Tibial nerve (tissue), 4 donors: ENCODE measurements around the gene NAXE.

ENCODE experiments used
- CTCF ChIP-seq, 5 experiments: fragments of 200-600 bp in 3 of 5; fragments of 450-650 bp in 2 of 5; sonication (generic) in 3 of 5; IDR thresholded peaks; one replicate each; pipeline ENCODE4 v1.5.1; 2016 to 2019; ENCODE audit warnings: antibody characterized with exemption in 5 of 5, mild to moderate bottlenecking in 3 of 5, moderate library complexity in 2 of 5
- EP300 ChIP-seq, 2 donors: sonication (generic); formaldehyde crosslinking; IDR thresholded peaks; one replicate each; pipeline ENCODE4 v1.6.1; 2017; ENCODE audit warnings: antibody characterized with exemption in 2 of 2, mild to moderate bottlenecking in 1 of 2

GRCh38 chr1:156572663-156573018 lies 18.9 kb upstream of the NAXE start:
- TF ChIP-seq EP300 (IDR thresholded peaks at IDR 0.05), result no peak
- TF ChIP-seq CTCF (IDR thresholded peaks at IDR 0.05), result no peak
